ENCODE results near the gene CHMP2A. TPM values are rescaled to one million over a fixed set of nuclear protein-coding genes. Genes with fewer than 3 reads are reported as not detected.

CHMP2A gene
- total and polyA plus RNA-seq, 4 donors: 87.7 to 309 (median 192) TPM

DNA sequence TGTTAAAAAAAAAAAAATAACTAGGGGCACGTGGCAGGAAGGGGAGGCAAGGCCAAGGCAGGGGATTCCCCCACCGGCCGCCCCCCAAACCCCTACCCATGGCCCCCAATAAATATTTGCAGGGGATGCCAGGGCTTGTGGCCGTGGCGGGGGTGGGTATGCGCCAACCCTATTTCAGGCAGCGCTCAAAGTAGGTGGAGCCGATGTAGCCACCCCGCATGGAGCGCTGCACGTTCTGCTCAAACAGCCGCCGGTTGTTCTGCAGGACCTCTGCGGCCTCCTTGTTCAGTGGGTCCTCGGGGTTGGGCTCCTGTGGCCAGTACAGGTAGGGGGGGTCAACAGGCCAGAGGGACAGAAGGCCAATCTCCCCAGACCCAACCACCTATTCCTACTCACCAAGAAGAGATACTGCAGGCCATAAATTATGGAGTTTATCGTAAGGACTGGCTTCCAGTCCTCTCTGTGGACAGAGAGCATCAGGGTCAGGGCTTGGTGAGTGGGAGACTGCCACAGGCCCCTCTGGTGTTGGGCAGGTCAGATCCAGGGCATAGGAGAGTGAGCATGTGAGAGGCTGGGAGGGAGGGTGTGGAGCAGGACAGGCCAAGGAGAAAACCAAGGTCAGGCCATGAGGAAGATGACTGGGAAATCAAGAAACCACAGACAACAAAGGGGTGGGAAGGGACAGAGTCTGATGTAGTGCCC, 1.2 kb upstream of the CHMP2A start:
- peaks cover 9 to 40% (median 16%) of the 10 kb centered on the region in 5 donors for H3K4me1 ChIP-seq (ENCODE audit: control insufficient read depth in 5 of 5, insufficient read depth in 5 of 5, low read length in 5 of 5)
- H3K9ac ChIP-seq (ENCODE audit: insufficient read depth in 1 of 2, low read length in 2 of 2): no peak overlapping the region
- 85 to 89% methylated on average over 16 of the region's 16 CpGs for WGBS, 2 donors
- TF ChIP-seq CTCF (IDR thresholded peaks at IDR 0.05; ENCODE audit: control extremely low read depth, extremely low read depth): no peak
- no peak overlapping the region for H3K27ac ChIP-seq (ENCODE audit: low read depth in 1 of 2, low read length in 1 of 2)
- no peak overlapping the region for H3K4me3 ChIP-seq
- H3K36me3 ChIP-seq (ENCODE audit: control insufficient read depth in 4 of 4, insufficient read depth in 4 of 4, low read length in 4 of 4): peaks cover 0 to 25% (median 22%) of the 10 kb centered on the region in 4 donors
- no peaks in the 10 kb centered on the region for H3K9me3 ChIP-seq (ENCODE audit: control insufficient read depth in 4 of 4, insufficient read depth in 3 of 4, low read length in 3 of 4)
- no peak for ATAC-seq (ENCODE audit: insufficient read depth, low FRiP score)
- DNase-seq: peak in 1 of 3 donors; percentile 8
- no peaks in the 10 kb centered on the region for H3K27me3 ChIP-seq (ENCODE audit: control insufficient read depth in 3 of 3, insufficient read depth in 3 of 3, low read length in 2 of 3)

DNA sequence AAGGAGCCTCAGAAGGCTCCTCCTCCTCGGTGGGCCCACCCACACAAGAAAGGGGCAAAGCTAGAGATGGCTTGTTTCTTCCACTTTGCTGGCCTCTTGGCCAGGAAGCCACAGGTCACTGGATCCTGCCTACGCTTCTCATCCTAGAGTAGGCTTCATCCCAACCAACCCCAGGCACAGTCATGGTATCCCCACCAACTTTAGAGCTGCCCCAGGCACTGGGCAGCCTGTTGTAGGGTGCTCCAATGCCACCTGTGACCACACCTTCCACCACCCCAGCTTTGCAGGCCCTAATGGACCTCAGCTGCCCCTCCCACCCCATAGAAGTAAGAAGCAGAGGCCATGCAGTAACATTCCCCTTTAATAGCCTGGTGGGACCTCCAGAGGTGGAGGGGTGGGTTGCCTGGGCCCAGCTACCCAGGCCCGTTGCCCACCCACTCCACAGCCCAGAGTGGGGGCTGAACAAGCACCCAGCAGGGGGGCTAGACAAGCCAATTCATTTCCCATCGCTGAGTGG, 522 bp upstream of the CHMP2A start:
- no peaks in the 10 kb centered on the region for H3K27me3 ChIP-seq (ENCODE audit: control insufficient read depth in 3 of 3, insufficient read depth in 3 of 3, low read length in 2 of 3)
- no peak for TF ChIP-seq CTCF (IDR thresholded peaks at IDR 0.05; ENCODE audit: control extremely low read depth, extremely low read depth)
- no peak for ATAC-seq (ENCODE audit: insufficient read depth, low FRiP score)
- H3K4me1 ChIP-seq (ENCODE audit: control insufficient read depth in 5 of 5, insufficient read depth in 5 of 5, low read length in 5 of 5): peaks cover 9 to 40% (median 16%) of the 10 kb centered on the region in 5 donors
- peak overlapping the region; percentile 82 to 93 for H3K27ac ChIP-seq (ENCODE audit: low read depth in 1 of 2, low read length in 1 of 2)
- H3K9ac ChIP-seq (ENCODE audit: insufficient read depth in 1 of 2, low read length in 2 of 2): peak overlapping the region; percentile 83 to 90
- DNase-seq: no peak
- H3K36me3 ChIP-seq (ENCODE audit: control insufficient read depth in 4 of 4, insufficient read depth in 4 of 4, low read length in 4 of 4): peaks cover 0 to 31% (median 27%) of the 10 kb centered on the region in 4 donors
- WGBS, 2 donors: 47% methylated on average over 4 of the region's 4 CpGs
- H3K9me3 ChIP-seq (ENCODE audit: control insufficient read depth in 4 of 4, insufficient read depth in 3 of 4, low read length in 3 of 4): no peaks in the 10 kb centered on the region
- no peak overlapping the region for H3K4me3 ChIP-seq

DNA sequence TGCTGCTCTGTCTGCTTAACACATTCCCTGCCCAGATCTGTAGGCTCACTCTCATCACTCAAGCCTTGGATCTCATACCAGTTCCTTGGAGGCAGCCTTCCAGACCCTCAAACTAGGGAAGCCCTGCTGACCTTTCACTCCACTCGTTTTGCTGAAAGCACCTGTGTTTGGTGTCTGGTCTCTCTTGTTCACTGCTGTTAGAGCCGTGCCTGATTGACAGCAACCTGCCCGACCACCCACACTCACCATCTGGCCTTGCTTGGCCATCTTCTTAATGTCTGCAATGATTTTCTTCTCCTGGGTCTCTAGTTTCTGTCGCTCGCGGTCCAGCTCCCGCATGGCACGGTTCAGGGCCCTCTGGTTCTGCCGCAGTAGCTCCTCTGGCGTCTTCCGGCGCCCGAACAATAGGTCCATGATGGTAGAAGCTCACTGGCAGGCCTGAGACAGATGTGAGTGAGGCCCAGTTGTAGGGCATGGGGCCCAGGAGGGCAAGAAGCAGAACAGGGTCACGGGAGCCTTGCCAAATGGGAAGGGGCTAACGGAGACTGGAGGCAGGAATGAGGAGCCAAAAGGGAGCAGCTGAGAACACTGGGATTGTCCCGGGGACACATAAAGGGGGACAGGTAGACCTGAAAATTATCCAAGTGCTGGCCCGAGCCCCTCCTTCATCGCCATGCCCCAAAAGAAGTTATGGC, 959 bp downstream of the CHMP2A start:
- no peak for ATAC-seq (ENCODE audit: insufficient read depth, low FRiP score)
- Histone ChIP-seq H3K27me3 (ENCODE audit: control insufficient read depth in 3 of 3, insufficient read depth in 3 of 3, low read length in 2 of 3) (no peaks in the 10 kb centered on the region), H3K9ac (ENCODE audit: insufficient read depth in 1 of 2, low read length in 2 of 2) (peak overlapping the region; percentile 83 to 95), H3K27ac (ENCODE audit: low read depth in 1 of 2, low read length in 1 of 2) (peak overlapping the region; percentile 82 to 93), H3K9me3 (ENCODE audit: control insufficient read depth in 4 of 4, insufficient read depth in 3 of 4, low read length in 3 of 4) (peaks cover 0 to 2% (median 0%) of the 10 kb centered on the region in 4 donors), H3K4me1 (ENCODE audit: control insufficient read depth in 5 of 5, insufficient read depth in 5 of 5, low read length in 5 of 5) (peaks cover 7 to 32% (median 9%) of the 10 kb centered on the region in 5 donors), H3K36me3 (ENCODE audit: control insufficient read depth in 4 of 4, insufficient read depth in 4 of 4, low read length in 4 of 4) (peaks cover 5 to 46% (median 40%) of the 10 kb centered on the region in 4 donors), H3K4me3 (peak overlapping the region; percentile 74)
- peak in 1 of 3 donors; percentile 40 for DNase-seq
- 34 to 40% methylated on average over 18 of the region's 18 CpGs for WGBS, 2 donors
- TF ChIP-seq CTCF (IDR thresholded peaks at IDR 0.05; ENCODE audit: control extremely low read depth, extremely low read depth): no peak
